Hematopoietic multipotent progenitor cell treated with erythropoietin and hydrocortisone succinate and interleukin-3 and kit ligand, for 6 days (in vitro differentiated cells): ENCODE measurements around the gene CACNB2.
"Not testable (repeated sequence)": the region's sequence is repeated elsewhere in the genome, so short reads cannot be mapped to it uniquely, and the experiment has no call there.

ENCODE experiments used
- DNase-seq: peaks from one replicate; pipeline ENCODE4 v3.0.0-alpha.2; 2015

CACNB2 gene

GRCh38 chr10:18149196-18149800 is 9.1 kb downstream of the CACNB2 start:
- no peak for DNase-seq

- no peak for DNase-seq
Observed at GRCh38 chr10:18151356-18151890, 11.2 kb downstream of the CACNB2 start.

GRCh38 chr10:18153381-18153780 is 13.2 kb downstream of the CACNB2 start:
- not testable (repeated sequence) for DNase-seq

GRCh38 chr10:18155321-18155720 is 15.1 kb downstream of the CACNB2 start:
- DNase-seq = no peak

GRCh38 chr10:18156797-18157196 is 16.6 kb downstream of the CACNB2 start:
- DNase-seq = not testable (repeated sequence)

- no peak for DNase-seq
Observed at GRCh38 chr10:18157881-18158280, 17.7 kb downstream of the CACNB2 start.

GRCh38 chr10:18158773-18159265 is 18.6 kb downstream of the CACNB2 start:
- no peak for DNase-seq

- no peak for DNase-seq
Observed at GRCh38 chr10:18159557-18159956, 19.3 kb downstream of the CACNB2 start.

- no peak for DNase-seq
Observed at GRCh38 chr10:18162021-18162627, 21.9 kb downstream of the CACNB2 start.

- DNase-seq = no peak
Observed at GRCh38 chr10:18164093-18164492, 23.9 kb downstream of the CACNB2 start.

GRCh38 chr10:18164748-18165361 is 24.6 kb downstream of the CACNB2 start:
- DNase-seq = no peak

GRCh38 chr10:18178854-18179483 is 38.7 kb downstream of the CACNB2 start:
- no peak for DNase-seq

- no peak for DNase-seq
Observed at GRCh38 chr10:18179891-18180290, 39.7 kb downstream of the CACNB2 start.

- not testable (repeated sequence) for DNase-seq
Observed at GRCh38 chr10:18181382-18181781, 41.2 kb downstream of the CACNB2 start.

- no peak for DNase-seq
Observed at GRCh38 chr10:18185621-18186020, 45.4 kb downstream of the CACNB2 start.

- DNase-seq = no peak
Observed at GRCh38 chr10:18190840-18191239, 50.6 kb downstream of the CACNB2 start.

GRCh38 chr10:18194634-18195033 is 54.4 kb downstream of the CACNB2 start:
- DNase-seq = no peak

GRCh38 chr10:18195060-18195799 is 55.0 kb downstream of the CACNB2 start:
- no peak for DNase-seq

- DNase-seq = no peak
Observed at GRCh38 chr10:18196806-18197550, 56.8 kb downstream of the CACNB2 start.

GRCh38 chr10:18197706-18198105 is 57.5 kb downstream of the CACNB2 start:
- no peak for DNase-seq

- DNase-seq = no peak
Observed at GRCh38 chr10:18201877-18202276, 61.7 kb downstream of the CACNB2 start.
